ENCODE measurements around the gene NONO.
"Not testable (repeated sequence)": the region's sequence is repeated elsewhere in the genome, so short reads cannot be mapped to it uniquely, and the experiment has no call there.

DNA sequence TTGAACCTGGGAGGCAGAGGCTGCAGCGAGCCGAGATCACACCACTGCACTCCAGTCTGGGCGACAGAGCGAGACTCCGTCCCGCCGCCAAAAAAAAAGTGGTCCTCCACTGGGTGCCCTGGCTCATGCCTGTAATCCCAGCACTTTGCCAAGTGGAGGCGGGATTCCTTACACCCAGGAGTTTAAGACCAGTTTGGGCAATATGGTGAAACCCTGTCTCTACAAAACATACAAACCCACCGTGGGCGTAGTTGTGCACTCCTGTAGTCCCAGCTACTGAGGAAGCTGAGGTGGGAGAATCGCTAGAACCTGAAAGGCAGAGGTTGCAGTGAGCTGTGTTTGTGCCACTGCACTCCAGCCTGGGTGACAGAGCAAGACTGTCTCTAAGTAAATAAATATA is 2.1 kb upstream of the NONO start:
- TF ChIP-seq, protein P1, sequence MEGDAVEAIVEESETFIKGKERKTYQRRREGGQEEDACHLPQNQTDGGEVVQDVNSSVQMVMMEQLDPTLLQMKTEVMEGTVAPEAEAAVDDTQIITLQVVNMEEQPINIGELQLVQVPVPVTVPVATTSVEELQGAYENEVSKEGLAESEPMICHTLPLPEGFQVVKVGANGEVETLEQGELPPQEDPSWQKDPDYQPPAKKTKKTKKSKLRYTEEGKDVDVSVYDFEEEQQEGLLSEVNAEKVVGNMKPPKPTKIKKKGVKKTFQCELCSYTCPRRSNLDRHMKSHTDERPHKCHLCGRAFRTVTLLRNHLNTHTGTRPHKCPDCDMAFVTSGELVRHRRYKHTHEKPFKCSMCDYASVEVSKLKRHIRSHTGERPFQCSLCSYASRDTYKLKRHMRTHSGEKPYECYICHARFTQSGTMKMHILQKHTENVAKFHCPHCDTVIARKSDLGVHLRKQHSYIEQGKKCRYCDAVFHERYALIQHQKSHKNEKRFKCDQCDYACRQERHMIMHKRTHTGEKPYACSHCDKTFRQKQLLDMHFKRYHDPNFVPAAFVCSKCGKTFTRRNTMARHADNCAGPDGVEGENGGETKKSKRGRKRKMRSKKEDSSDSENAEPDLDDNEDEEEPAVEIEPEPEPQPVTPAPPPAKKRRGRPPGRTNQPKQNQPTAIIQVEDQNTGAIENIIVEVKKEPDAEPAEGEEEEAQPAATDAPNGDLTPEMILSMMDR (IDR thresholded peaks at IDR 0.05): not testable (repeated sequence)
- not testable (repeated sequence) for TF ChIP-seq POLR2A (IDR thresholded peaks at IDR 0.05)

Measured in right lobe of liver (tissue), 4 donors.